Panc1 (cell line): ENCODE measurements around the gene AHSP. TPM values are rescaled to one million over a fixed set of nuclear protein-coding genes. Genes with fewer than 3 reads are reported as not detected.
"Not testable (repeated sequence)": the region's sequence is repeated elsewhere in the genome, so short reads cannot be mapped to it uniquely, and the experiment has no call there.

Experiments used
- ATAC-seq: fragments of 200-7000 bp; cut with Tn5 transposase; 2 replicates; pipeline ENCODE4 v1.9.1; 2020; ENCODE audit warnings: mild to moderate bottlenecking, moderate library complexity
- BruUV-seq: library from RNA; stranded (reverse); fragments of 400-500 nt; replicated peaks from 2 replicates; lab custom pipeline; 2021; lab: Mats Ljungman, UMichigan
- CTCF ChIA-PET: fragments of 300-600 bp; sonication (Branson Sonifier 250); formaldehyde crosslinking; loops from one replicate; lab custom pipeline; 2022; ENCODE audit warnings: antibody characterized with exemption; lab: Charles Lee
- POLR2A ChIA-PET: fragments of 300-600 bp; sonication (Branson Sonifier 250); formaldehyde crosslinking; loops from one replicate; lab custom pipeline; 2022; ENCODE audit warnings: antibody characterized with exemption; lab: Charles Lee
- DNase-seq: peaks from one replicate; pipeline ENCODE4 v3.0.0-alpha.2; 2010; ENCODE audit warnings: low read depth, low spot score
- H3K27ac ChIP-seq: 2 replicates; pipeline ENCODE4 v1.5.1; 2011; ENCODE audit warnings: mild to moderate bottlenecking, low read length, inconsistent platforms
- H3K27me3 ChIP-seq: fragments of 200-500 bp; sonication (Bioruptor generic); 2 replicates; pipeline ENCODE4 v1.6.0; 2014; ENCODE audit warnings: low read length, inconsistent platforms; ENCODE audit not compliant: control insufficient read depth, insufficient read depth
- H3K36me3 ChIP-seq: fragments of 200-500 bp; sonication (Bioruptor generic); 2 replicates; pipeline ENCODE4 v1.5.1; 2014; ENCODE audit warnings: inconsistent platforms, mild to moderate bottlenecking, low read length, moderate library complexity; ENCODE audit not compliant: control insufficient read depth, insufficient read depth
- H3K4me1 ChIP-seq: 2 replicates; pipeline ENCODE4 v1.5.1; 2011; ENCODE audit warnings: inconsistent platforms, mild to moderate bottlenecking, low read length, moderate library complexity; ENCODE audit not compliant: control insufficient read depth, insufficient read depth
- H3K4me3 ChIP-seq, 2 experiments: 2 replicates each; pipeline ENCODE4 v1.5.1; 2011 to 2012; ENCODE audit warnings: low read depth in 2 of 2, low read length in 2 of 2, mild to moderate bottlenecking in 2 of 2, inconsistent platforms in 1 of 2, moderate library complexity in 1 of 2
- H3K9me3 ChIP-seq: fragments of 200-500 bp; sonication (Bioruptor generic); 2 replicates; pipeline ENCODE4 v1.5.1; 2014; ENCODE audit warnings: low read depth, mild to moderate bottlenecking, inconsistent platforms, low read length, moderate library complexity; ENCODE audit not compliant: control insufficient read depth, insufficient read depth
- POLR2AphosphoS5 ChIP-seq: IDR thresholded peaks from 2 replicates; pipeline ENCODE4 v1.6.1; 2012; ENCODE audit warnings: mild to moderate bottlenecking, low read depth, low read length, moderate library complexity
- REST ChIP-seq, 2 experiments: IDR thresholded peaks; 2 replicates each; pipeline ENCODE4 v1.6.1; 2011 to 2012; ENCODE audit warnings: low read depth in 2 of 2, control low read depth in 1 of 2, low read length in 1 of 2, mild to moderate bottlenecking in 1 of 2, moderate library complexity in 1 of 2; ENCODE audit not compliant: insufficient read depth in 1 of 2
- SIN3A ChIP-seq: IDR thresholded peaks from 2 replicates; pipeline ENCODE4 v1.6.1; 2012; ENCODE audit warnings: low read depth, mild to moderate bottlenecking, low read length, moderate library complexity, borderline replicate concordance; ENCODE audit not compliant: insufficient read depth
- TCF7L2 ChIP-seq: IDR thresholded peaks from 2 replicates; pipeline ENCODE4 v1.6.1; 2011; ENCODE audit warnings: mild to moderate bottlenecking, low read depth, low read length, inconsistent platforms
- in situ Hi-C: cut with HindIII; loops from 2 replicates; pipeline ENCODE4 v1.10.0; 2016; ENCODE audit warnings: low sequenced_read_pairs, low pct_unique_long_range_greater_than_20kb
- intact Hi-C: fragments of 100-400 bp; cut with micrococcal nuclease; formaldehyde crosslinking; loops from one replicate; pipeline ENCODE4 v1.10.0; 2022; ENCODE audit not compliant: unreplicated experiment
- total RNA-seq: library from RNA; stranded (reverse); gene quantifications from one replicate; pipeline ENCODE4 v1.2.1, GENCODE V29; 2021; ENCODE audit not compliant: unreplicated experiment
- TF ChIP-seq, protein P1 (sequence below): fragments of 450-650 bp; IDR thresholded peaks from 2 replicates; pipeline ENCODE4 v1.5.1; 2017; ENCODE audit warnings: mild to moderate bottlenecking

AHSP gene
- total RNA-seq, 1 experiment from 2014 or later, result not detected

DNA sequence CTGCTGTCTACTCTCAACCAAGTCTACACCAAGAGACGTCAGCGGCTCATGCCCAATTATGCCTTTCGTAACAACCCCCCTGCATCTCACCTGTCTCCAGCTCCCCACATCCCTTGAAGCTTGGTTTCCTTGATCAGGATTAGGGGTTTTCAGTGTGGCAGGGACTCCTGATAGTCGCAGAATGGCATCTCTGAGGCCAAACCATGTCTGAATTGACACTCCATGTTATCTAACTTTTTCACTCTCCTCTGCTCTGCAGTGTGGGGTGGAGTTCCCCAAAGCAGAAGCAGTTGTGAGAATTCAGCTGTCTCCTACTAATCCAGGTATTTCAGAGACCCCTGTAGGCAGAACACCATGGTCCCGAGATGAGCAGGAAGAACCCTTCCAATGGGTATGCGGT lies 5.6 kb upstream of the AHSP start:
- TF ChIP-seq POLR2AphosphoS5, result no peak
- TF ChIP-seq SIN3A, result no peak
- no peak for TF ChIP-seq REST (IDR thresholded peaks at IDR 0.05; ENCODE audit: insufficient read depth in 1 of 2, low read depth in 2 of 2, low read length in 1 of 2)
- no peak for TF ChIP-seq TCF7L2
- ChIA-PET POLR2A (no interaction called here), CTCF (no interaction called here)
- H3K36me3 ChIP-seq, result no peaks in the 10 kb centered on the region
- no TSS peak for BruUV-seq
- ATAC-seq (no peak), DNase-seq (no peak)
- intact Hi-C loops (no loop called here), in situ Hi-C loops (no loop called here)
- H3K4me3 ChIP-seq, result no peak overlapping the region
- no peaks in the 10 kb centered on the region for H3K4me1 ChIP-seq
- H3K9me3 ChIP-seq, result no peaks in the 10 kb centered on the region
- H3K27ac ChIP-seq, result no peak overlapping the region
- no peaks in the 10 kb centered on the region for H3K27me3 ChIP-seq

- H3K4me3 ChIP-seq, POLR2A ChIA-PET, H3K27me3 ChIP-seq, ATAC-seq, DNase-seq, H3K4me1 ChIP-seq, in situ Hi-C loops, CTCF ChIA-PET, H3K36me3 ChIP-seq, intact Hi-C loops, H3K27ac ChIP-seq, H3K9me3 ChIP-seq, BruUV-seq: not testable (repeated sequence)
These were observed 3.9 kb upstream of the AHSP start for GRCh38 chr16:31523768-31524167.

GRCh38 chr16:31525113-31525512 lies 2.6 kb upstream of the AHSP start:
- ChIA-PET CTCF (no interaction called here), POLR2A (no interaction called here)
- Histone ChIP-seq H3K4me1 (0 out of 2 replicates have a peak, but pooled peaks cover 4% of the 10 kb centered on the region), H3K27ac (no peak overlapping the region), H3K27me3 (peaks cover 5% of the 10 kb centered on the region; the same call in 1 of the 2 replicates), H3K9me3 (no peaks in the 10 kb centered on the region), H3K36me3 (no peaks in the 10 kb centered on the region), H3K4me3 (no peak overlapping the region)
- TF ChIP-seq SIN3A, result no peak
- TF ChIP-seq TCF7L2, result no peak
- no peak for TF ChIP-seq POLR2AphosphoS5
- TF ChIP-seq, protein P1, sequence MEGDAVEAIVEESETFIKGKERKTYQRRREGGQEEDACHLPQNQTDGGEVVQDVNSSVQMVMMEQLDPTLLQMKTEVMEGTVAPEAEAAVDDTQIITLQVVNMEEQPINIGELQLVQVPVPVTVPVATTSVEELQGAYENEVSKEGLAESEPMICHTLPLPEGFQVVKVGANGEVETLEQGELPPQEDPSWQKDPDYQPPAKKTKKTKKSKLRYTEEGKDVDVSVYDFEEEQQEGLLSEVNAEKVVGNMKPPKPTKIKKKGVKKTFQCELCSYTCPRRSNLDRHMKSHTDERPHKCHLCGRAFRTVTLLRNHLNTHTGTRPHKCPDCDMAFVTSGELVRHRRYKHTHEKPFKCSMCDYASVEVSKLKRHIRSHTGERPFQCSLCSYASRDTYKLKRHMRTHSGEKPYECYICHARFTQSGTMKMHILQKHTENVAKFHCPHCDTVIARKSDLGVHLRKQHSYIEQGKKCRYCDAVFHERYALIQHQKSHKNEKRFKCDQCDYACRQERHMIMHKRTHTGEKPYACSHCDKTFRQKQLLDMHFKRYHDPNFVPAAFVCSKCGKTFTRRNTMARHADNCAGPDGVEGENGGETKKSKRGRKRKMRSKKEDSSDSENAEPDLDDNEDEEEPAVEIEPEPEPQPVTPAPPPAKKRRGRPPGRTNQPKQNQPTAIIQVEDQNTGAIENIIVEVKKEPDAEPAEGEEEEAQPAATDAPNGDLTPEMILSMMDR, result no peak
- no peak for TF ChIP-seq REST (IDR thresholded peaks at IDR 0.05; ENCODE audit: insufficient read depth in 1 of 2, low read depth in 2 of 2, low read length in 1 of 2)
- intact Hi-C loops, result loop anchor here (5.0 kb wide), 1 partner anchor 48 kb away; no protein-coding TSS in a partner anchor
- DNase-seq (no peak), ATAC-seq (no peak)
- in situ Hi-C loops, result no loop called here
- BruUV-seq, result no TSS peak
